ENCODE data around the gene KIF18A. TPM values are rescaled to one million over a fixed set of nuclear protein-coding genes. Genes with fewer than 3 reads are reported as not detected.
"Not testable (repeated sequence)": the region's sequence is repeated elsewhere in the genome, so short reads cannot be mapped to it uniquely, and the experiment has no call there.

The KIF18A gene
- total RNA-seq, 1 experiment from 2014 or later, result 41.1 TPM

DNA sequence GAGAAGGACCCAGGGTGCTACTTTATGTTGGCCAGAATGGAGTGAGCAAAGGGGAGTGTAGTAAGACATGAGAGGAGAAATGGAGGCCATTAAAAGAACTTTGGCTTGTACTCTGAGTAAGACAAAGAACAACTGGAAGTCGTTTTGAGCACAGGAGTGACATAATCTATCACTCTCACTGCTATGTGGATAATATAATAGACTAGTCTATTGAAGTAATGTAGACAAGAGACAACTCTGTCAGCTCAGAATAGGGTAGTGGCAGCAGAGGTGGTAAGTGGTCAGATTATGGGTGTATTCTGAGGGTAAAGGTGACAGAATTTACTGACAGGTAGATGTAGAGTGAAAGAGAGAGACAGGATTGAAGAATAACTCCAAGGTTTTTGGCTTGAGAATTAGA lies 8.2 kb downstream of the KIF18A start:
- H3K9me3 ChIP-seq (replicated peaks), result no peaks in the 10 kb centered on the region
- no peaks in the 10 kb centered on the region for H3K27me3 ChIP-seq (replicated peaks)
- peaks cover 16% of the 10 kb centered on the region for H3K4me1 ChIP-seq (replicated peaks)
- no peak for DNase-seq (ENCODE audit: low read depth in 1 of 2, low spot score in 2 of 2)
- H3K4me3 ChIP-seq, result no peak overlapping the region
- H3K36me3 ChIP-seq, result peaks cover 41% of the 10 kb centered on the region
- H3K27ac ChIP-seq, result no peak overlapping the region

DNA sequence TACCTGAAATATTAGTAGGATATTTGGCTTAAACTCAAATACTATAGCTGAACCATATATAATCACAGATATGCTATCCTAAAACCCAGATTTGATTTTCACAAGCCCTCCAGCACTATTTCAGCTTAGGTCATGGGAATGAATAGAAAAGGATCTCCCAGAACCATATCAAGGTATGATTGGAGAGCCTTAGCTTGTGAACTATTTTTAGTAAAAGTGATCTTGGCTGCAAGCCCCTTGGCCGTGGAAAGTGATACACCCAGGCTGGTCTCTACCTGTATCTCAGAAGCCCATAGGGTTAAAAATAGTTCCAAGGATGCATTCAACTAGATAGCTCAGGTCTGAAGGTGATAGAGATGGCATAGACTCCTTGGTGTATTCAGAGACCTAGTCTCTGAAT lies 9.7 kb downstream of the KIF18A start:
- no peak overlapping the region for H3K27ac ChIP-seq
- peaks cover 50% of the 10 kb centered on the region for H3K36me3 ChIP-seq
- H3K4me1 ChIP-seq (replicated peaks), result peaks cover 7% of the 10 kb centered on the region; the same call in 1 of the 2 replicates
- H3K4me3 ChIP-seq, result no peak overlapping the region
- no peaks in the 10 kb centered on the region for H3K9me3 ChIP-seq (replicated peaks)
- no peaks in the 10 kb centered on the region for H3K27me3 ChIP-seq (replicated peaks)
- no peak for DNase-seq (ENCODE audit: low read depth in 1 of 2, low spot score in 2 of 2)

DNA sequence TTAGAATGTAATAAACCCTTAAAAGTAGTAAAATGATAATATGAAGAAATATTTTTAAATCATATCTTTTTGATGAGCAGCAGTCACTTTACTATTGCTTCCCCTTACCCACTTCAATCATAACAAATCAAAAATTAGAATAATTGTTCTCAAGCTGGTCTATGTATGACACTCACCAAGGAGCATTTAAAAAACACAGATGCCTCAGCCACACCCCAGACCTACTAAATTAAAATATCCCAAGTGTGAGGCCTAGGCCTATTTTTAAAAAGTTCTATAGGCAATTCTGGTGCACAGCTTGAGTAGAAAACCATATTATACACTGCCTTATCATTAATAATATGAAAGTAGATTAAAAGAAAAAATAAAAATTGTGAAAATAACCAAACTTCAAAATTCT lies 15.2 kb downstream of the KIF18A start:
- Histone ChIP-seq H3K4me3 (no peak overlapping the region), H3K36me3 (peaks cover 65% of the 10 kb centered on the region), H3K27ac (no peak overlapping the region), H3K9me3 (replicated peaks) (no peaks in the 10 kb centered on the region), H3K27me3 (replicated peaks) (no peaks in the 10 kb centered on the region), H3K4me1 (replicated peaks) (0 out of 2 replicates have a peak, but pooled peaks cover 5% of the 10 kb centered on the region)
- DNase-seq (ENCODE audit: low read depth in 1 of 2, low spot score in 2 of 2), result no peak

DNA sequence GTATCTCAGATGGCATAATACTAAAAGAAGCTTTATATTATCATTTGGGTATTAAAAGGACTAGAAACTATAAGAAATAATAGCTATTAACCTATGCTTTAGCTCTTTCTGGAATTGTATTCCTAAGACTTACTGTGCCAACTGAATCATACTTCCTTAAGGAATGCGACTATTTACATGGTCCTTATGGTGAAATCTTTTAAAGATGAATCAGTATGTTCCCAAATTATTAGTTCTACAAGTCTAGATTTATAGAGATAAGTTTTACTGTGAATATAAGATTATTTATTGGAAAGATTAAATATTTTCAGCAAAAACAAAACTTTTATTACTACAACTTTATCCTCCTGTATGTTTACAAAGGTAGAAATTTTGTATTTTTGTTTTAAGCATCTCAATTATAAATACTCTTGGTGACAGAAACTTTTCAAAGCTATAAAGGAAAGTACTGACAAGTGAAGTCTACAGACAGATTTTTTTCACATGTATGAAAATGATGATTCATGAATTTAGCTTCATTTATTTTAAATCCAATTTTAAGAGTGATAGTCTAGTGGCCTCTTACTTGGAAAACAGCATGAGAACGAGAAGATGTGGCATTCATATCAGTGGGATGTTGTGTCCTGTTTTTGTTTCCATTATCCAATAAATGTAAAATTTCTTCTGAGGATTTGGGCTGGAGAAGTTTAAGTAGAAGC lies 17.8 kb downstream of the KIF18A start:
- DNase-seq (ENCODE audit: low read depth in 1 of 2, low spot score in 2 of 2), result no peak
- 0 out of 2 replicates have a peak, but pooled peaks cover 5% of the 10 kb centered on the region for H3K4me1 ChIP-seq (replicated peaks)
- H3K4me3 ChIP-seq, result no peak overlapping the region
- no peaks in the 10 kb centered on the region for H3K9me3 ChIP-seq (replicated peaks)
- H3K27me3 ChIP-seq (replicated peaks), result no peaks in the 10 kb centered on the region
- peaks cover 72% of the 10 kb centered on the region for H3K36me3 ChIP-seq
- no peak overlapping the region for H3K27ac ChIP-seq

DNA sequence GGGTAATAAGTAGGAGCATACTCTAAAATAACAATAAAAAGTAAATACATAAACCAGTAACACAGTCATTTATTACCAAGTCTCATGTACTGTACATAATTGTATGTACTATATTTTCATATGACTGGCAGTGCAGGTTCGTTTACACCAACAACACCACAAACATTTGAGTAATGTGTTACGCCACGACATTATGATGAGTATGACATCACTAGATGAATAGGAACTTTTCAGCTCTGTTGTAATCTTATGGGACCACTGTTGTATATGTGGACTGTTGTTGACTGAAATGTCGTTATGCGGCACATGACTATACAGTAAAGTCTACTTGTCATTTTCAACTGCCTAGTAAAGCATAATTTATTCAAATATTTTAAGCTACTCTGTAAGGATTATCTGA lies 18.6 kb downstream of the KIF18A start:
- no peak overlapping the region for H3K4me3 ChIP-seq
- no peaks in the 10 kb centered on the region for H3K9me3 ChIP-seq (replicated peaks)
- H3K4me1 ChIP-seq (replicated peaks), result 0 out of 2 replicates have a peak, but pooled peaks cover 5% of the 10 kb centered on the region
- DNase-seq (ENCODE audit: low read depth in 1 of 2, low spot score in 2 of 2), result no peak
- peaks cover 70% of the 10 kb centered on the region for H3K36me3 ChIP-seq
- no peak overlapping the region for H3K27ac ChIP-seq
- H3K27me3 ChIP-seq (replicated peaks), result no peaks in the 10 kb centered on the region

DNA sequence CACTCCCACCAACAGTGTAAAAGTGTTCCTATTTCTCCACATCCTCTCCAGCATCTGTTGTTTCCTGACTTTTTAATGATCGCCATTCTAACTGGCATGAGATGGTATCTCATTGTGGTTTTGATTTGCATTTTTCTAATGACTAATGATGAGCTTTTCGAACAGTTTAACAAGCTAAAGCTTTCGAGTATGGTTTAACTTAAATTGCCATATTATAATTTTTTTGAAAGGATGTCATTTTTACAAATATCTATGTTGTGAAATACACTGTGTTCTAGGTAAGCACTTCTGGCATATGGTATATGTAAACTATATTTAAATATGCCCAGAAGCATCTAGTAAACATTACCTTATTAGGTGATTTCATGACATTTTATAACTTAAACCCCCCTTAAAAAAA lies 20.3 kb downstream of the KIF18A start:
- not testable (repeated sequence) for H3K27me3 ChIP-seq (replicated peaks)

DNA sequence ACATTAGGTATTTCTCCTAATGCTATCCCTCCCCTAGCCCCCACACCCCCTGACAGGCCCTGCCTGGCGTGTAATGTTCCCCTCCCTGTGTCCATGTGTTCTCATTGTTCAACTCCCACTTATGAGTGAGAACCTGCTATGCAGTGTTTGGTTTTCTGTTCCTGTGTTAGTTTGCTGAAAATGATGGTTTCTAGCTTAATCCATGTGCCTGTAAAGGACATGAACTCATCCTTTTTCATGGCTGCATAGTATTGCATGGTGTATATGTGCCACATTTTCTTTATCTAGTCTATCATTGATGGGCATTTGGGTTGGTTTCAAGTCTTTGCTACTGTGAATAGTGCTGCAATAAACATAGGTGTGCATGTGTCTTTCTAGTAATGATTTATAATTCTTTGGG lies 20.8 kb downstream of the KIF18A start:
- not testable (repeated sequence) for H3K27me3 ChIP-seq (replicated peaks); DNase-seq (ENCODE audit: low read depth in 1 of 2, low spot score in 2 of 2); H3K4me3 ChIP-seq; H3K9me3 ChIP-seq (replicated peaks); H3K4me1 ChIP-seq (replicated peaks)
- 0 out of 2 replicates have a peak overlapping the region, but pooled peaks have one; percentile 4 for H3K27ac ChIP-seq
- peaks cover 64% of the 10 kb centered on the region for H3K36me3 ChIP-seq

More for the DNA sequence above, 20.3 kb downstream of the KIF18A start:
- H3K4me3 ChIP-seq; H3K4me1 ChIP-seq (replicated peaks); DNase-seq (ENCODE audit: low read depth in 1 of 2, low spot score in 2 of 2); H3K9me3 ChIP-seq (replicated peaks): not testable (repeated sequence)
- Histone ChIP-seq H3K36me3 (peaks cover 61% of the 10 kb centered on the region), H3K27ac (0 out of 2 replicates have a peak overlapping the region, but pooled peaks have one; percentile 4)

DNA sequence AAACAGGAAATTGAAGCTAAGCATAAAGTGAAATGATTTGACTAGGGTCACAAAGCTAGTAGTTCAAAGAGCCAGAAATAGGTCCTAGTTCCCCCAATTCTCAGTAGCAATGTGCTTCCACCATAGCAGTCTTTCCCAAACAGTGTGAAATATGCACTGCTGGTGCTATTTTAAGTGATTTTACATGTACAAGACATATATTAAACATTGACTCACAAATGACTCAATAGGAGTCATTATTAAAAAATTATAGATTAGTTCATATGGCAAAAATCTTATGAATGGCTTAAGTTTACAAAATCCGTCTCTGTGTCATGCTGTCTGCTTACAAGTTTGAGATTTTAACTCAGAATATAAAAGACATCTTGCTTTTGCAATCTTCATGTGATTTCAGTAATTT lies 21.4 kb downstream of the KIF18A start:
- H3K9me3 ChIP-seq (replicated peaks), result no peaks in the 10 kb centered on the region
- H3K27ac ChIP-seq, result no peak overlapping the region
- no peak overlapping the region for H3K4me3 ChIP-seq
- H3K36me3 ChIP-seq, result peaks cover 64% of the 10 kb centered on the region
- 0 out of 2 replicates have a peak, but pooled peaks cover 5% of the 10 kb centered on the region for H3K4me1 ChIP-seq (replicated peaks)
- no peak for DNase-seq (ENCODE audit: low read depth in 1 of 2, low spot score in 2 of 2)
- no peaks in the 10 kb centered on the region for H3K27me3 ChIP-seq (replicated peaks)

DNA sequence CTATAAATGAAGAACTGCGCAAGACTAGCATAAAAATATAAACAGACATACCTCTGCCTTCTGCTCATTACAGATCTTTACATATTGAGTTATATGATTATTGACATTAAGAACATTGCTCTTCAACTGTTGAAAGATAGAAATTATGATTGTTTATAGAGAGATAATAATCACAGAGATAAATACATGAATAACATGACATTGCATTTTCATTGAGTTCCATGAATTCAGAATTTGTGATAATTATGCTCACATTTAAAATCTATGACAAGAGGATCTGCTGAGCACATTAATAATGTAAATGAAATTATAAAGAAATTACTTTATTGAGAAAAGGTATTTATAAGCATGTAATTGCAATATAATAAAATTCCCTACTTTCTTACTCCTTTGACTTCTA lies 24.8 kb downstream of the KIF18A start:
- no peak for DNase-seq (ENCODE audit: low read depth in 1 of 2, low spot score in 2 of 2)
- Histone ChIP-seq H3K4me3 (no peak overlapping the region), H3K4me1 (replicated peaks) (no peaks in the 10 kb centered on the region), H3K27ac (no peak overlapping the region), H3K36me3 (peaks cover 77% of the 10 kb centered on the region), H3K9me3 (replicated peaks) (no peaks in the 10 kb centered on the region), H3K27me3 (replicated peaks) (no peaks in the 10 kb centered on the region)

DNA sequence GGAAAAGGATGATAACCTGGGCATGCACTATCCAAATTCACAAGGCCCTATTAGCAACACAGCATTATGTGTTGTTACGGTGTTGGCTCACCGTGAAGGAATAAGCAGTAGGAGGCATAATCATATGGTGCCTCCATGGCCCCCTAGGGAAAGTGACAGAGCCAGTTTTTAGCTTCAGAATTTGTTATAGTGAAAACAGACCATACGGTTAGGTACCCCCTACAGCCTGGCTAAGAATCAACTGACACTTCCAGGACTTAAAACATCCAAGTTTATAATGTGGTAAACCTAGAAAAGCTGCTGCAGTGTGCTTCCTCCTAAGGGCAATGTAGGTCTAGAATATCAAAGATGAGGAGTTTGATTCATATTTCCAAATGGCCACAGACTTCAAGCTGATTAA lies 30.4 kb downstream of the KIF18A start:
- no peak for DNase-seq (ENCODE audit: low read depth in 1 of 2, low spot score in 2 of 2)
- H3K4me1 ChIP-seq (replicated peaks), result no peaks in the 10 kb centered on the region
- H3K27me3 ChIP-seq (replicated peaks), result no peaks in the 10 kb centered on the region
- H3K9me3 ChIP-seq (replicated peaks), result no peaks in the 10 kb centered on the region
- no peak overlapping the region for H3K4me3 ChIP-seq
- H3K36me3 ChIP-seq, result peaks cover 81% of the 10 kb centered on the region
- no peak overlapping the region for H3K27ac ChIP-seq

DNA sequence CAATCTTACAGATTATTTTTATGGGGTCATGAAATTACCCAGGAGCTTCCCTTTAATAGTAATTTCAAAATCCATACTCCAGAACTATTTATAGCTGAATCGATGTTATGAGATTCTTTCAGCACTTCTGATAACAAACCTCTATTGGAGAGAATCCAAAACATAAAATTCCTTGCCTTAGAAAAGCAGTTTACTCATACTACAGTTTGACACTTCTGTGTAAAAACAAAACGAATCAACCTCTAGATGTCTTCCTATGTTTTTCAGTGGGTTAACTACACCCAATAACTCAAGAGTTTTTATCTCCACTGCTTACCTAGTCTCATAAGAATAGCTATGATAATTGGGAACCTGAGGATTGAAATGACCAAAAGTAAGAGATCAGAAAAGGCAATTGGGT lies 35.6 kb downstream of the KIF18A start:
- no peaks in the 10 kb centered on the region for H3K27me3 ChIP-seq (replicated peaks)
- peaks cover 49% of the 10 kb centered on the region for H3K36me3 ChIP-seq
- no peak for DNase-seq (ENCODE audit: low read depth in 1 of 2, low spot score in 2 of 2)
- no peak overlapping the region for H3K27ac ChIP-seq
- H3K4me1 ChIP-seq (replicated peaks), result no peaks in the 10 kb centered on the region
- H3K9me3 ChIP-seq (replicated peaks), result no peaks in the 10 kb centered on the region
- no peak overlapping the region for H3K4me3 ChIP-seq

DNA sequence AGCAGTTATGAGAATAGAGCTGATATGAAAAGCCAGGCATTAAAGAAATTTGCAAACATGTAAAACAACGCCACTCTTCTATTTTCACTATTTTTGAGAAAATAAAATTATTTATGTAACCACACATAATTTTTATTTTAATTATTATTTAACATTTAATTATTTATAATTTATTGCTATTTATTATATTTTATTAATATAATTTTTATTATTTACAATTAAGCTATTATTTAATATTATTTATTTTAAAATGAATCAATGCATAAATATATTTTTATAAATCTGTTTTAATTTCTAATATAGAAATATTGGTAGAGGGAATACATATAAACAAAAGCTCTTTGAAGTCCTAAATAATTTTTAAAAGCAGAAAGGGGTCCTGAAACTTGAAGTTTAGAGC lies 36.7 kb downstream of the KIF18A start:
- no peak overlapping the region for H3K27ac ChIP-seq
- H3K27me3 ChIP-seq (replicated peaks), result no peaks in the 10 kb centered on the region
- no peaks in the 10 kb centered on the region for H3K4me1 ChIP-seq (replicated peaks)
- DNase-seq (ENCODE audit: low read depth in 1 of 2, low spot score in 2 of 2), result no peak
- no peak overlapping the region for H3K4me3 ChIP-seq
- no peaks in the 10 kb centered on the region for H3K9me3 ChIP-seq (replicated peaks)
- H3K36me3 ChIP-seq, result peaks cover 43% of the 10 kb centered on the region

DNA sequence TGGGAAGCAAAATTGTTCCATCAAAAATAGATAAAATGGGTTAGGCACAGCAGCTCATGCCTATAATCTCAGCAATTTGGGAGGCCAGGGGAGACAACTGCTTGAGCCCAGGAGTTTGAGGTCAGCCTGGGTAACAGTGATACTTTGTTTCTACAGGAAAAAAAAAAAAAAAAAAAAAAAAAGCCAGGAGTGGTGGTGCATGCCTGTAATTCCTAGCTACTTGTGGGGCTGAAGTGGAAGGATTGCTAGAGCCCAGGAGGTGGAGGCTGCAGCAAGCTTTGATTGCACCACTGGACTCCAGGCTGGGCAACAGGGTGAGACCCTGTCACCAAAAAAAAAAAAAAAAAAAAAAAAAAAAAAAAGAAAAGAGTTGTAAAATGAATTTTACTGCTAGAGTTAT lies 49.6 kb downstream of the KIF18A start:
- no peaks in the 10 kb centered on the region for H3K9me3 ChIP-seq (replicated peaks)
- no peak overlapping the region for H3K4me3 ChIP-seq
- H3K27ac ChIP-seq, result no peak overlapping the region
- no peak for DNase-seq (ENCODE audit: low read depth in 1 of 2, low spot score in 2 of 2)
- H3K4me1 ChIP-seq (replicated peaks), result no peaks in the 10 kb centered on the region
- peaks cover 50% of the 10 kb centered on the region for H3K36me3 ChIP-seq
- H3K27me3 ChIP-seq (replicated peaks), result no peaks in the 10 kb centered on the region

DNA sequence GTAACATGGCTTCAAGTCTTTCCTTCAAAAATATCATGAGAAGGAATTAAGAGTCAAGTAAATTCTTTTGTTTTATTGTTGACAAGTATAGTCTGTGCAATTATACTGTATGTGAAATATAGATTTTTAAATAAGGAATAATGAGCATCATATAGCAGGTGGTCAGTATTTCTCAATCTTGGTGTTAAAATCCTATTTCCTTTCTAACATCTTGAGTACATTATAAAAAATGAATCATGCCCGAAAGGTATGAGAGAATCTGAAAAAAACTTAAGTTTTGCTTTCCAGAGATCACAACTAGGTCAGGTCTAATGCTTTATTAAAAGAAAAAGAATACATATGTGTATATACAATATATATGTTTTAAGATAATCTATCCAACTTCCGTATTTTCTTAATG lies 53.1 kb downstream of the KIF18A start:
- Histone ChIP-seq H3K36me3 (peaks cover 28% of the 10 kb centered on the region), H3K9me3 (replicated peaks) (no peaks in the 10 kb centered on the region), H3K4me1 (replicated peaks) (no peaks in the 10 kb centered on the region), H3K4me3 (no peak overlapping the region), H3K27me3 (replicated peaks) (no peaks in the 10 kb centered on the region), H3K27ac (no peak overlapping the region)
- DNase-seq (ENCODE audit: low read depth in 1 of 2, low spot score in 2 of 2), result no peak
